ENCODE measurements around the gene KMT5B.

DNA sequence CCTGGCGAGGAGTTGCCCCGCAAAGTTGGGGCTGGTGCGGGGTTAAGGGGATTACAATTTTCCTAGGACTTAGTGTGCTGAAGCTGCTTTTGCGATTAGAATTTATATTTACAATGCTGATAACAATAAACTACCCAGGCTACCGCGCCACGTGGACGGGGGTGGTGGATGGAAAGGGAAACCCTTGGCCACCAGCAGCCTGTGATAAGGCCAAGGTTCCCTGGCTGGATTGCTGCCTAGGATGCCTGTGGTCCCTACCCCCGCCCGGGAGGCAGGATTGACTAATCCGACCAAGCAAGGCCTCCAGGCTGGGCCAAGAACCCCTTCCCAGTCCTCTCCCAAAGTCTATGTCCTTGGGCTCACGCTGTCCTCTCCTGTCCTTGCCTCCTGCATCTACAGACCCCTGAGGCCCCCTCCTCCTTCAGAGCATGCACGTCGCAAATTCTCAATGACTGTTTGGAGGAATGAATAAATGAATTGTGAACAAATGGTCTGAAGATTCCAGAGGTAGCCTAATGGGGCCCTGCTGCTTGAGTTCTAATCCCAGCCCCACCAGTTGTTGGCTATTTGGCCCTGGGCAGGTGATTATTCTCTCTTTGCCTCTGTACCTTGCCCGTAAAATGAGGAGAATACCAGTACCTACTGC is 84.3 kb downstream of the KMT5B start:
- TF ChIP-seq, protein P1, sequence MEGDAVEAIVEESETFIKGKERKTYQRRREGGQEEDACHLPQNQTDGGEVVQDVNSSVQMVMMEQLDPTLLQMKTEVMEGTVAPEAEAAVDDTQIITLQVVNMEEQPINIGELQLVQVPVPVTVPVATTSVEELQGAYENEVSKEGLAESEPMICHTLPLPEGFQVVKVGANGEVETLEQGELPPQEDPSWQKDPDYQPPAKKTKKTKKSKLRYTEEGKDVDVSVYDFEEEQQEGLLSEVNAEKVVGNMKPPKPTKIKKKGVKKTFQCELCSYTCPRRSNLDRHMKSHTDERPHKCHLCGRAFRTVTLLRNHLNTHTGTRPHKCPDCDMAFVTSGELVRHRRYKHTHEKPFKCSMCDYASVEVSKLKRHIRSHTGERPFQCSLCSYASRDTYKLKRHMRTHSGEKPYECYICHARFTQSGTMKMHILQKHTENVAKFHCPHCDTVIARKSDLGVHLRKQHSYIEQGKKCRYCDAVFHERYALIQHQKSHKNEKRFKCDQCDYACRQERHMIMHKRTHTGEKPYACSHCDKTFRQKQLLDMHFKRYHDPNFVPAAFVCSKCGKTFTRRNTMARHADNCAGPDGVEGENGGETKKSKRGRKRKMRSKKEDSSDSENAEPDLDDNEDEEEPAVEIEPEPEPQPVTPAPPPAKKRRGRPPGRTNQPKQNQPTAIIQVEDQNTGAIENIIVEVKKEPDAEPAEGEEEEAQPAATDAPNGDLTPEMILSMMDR (IDR thresholded peaks at IDR 0.05), result no peak
- no peak for TF ChIP-seq EP300 (IDR thresholded peaks at IDR 0.05)
- TF ChIP-seq POLR2AphosphoS5 (IDR thresholded peaks at IDR 0.05), result no peak
